Smooth muscle cell (in vitro differentiated cells): ENCODE measurements around the gene SCO2. TPM values are rescaled to one million over a fixed set of nuclear protein-coding genes. Genes with fewer than 3 reads are reported as not detected.

Source experiments
- DNase-seq: peaks from one replicate; lab custom pipeline; 2025; ENCODE audit not compliant: unreplicated experiment; lab: John Stamatoyannopoulos, UW
- H2AFZ ChIP-seq: fragments of 200-600 bp; sonication (generic); 2 replicates; pipeline ENCODE4 v1.6.0; 2016; ENCODE audit warnings: antibody characterized with exemption, low read depth, mild to moderate bottlenecking
- H3F3A ChIP-seq: fragments of 200-600 bp; sonication (generic); 2 replicates; pipeline ENCODE4 v1.6.0; 2017; ENCODE audit warnings: antibody characterized with exemption, low read depth
- H3K27ac ChIP-seq: fragments of 200-600 bp; sonication (generic); 2 replicates; pipeline ENCODE4 v1.5.1; 2016; ENCODE audit warnings: low read depth, mild to moderate bottlenecking
- H3K27me3 ChIP-seq: fragments of 200-600 bp; sonication (generic); 2 replicates; pipeline ENCODE4 v1.6.1; 2016; ENCODE audit warnings: low read depth, mild to moderate bottlenecking
- H3K36me3 ChIP-seq: fragments of 200-600 bp; sonication (generic); 2 replicates; pipeline ENCODE4 v1.5.1; 2016; ENCODE audit warnings: low read depth
- H3K4me1 ChIP-seq: fragments of 200-600 bp; sonication (generic); 2 replicates; pipeline ENCODE4 v1.5.1; 2016; ENCODE audit warnings: low read depth
- H3K4me2 ChIP-seq: fragments of 200-600 bp; sonication (generic); 2 replicates; pipeline ENCODE4 v1.6.0; 2016; ENCODE audit warnings: mild to moderate bottlenecking
- H3K4me3 ChIP-seq: fragments of 200-600 bp; sonication (generic); 2 replicates; pipeline ENCODE4 v1.5.1; 2016; ENCODE audit warnings: mild to moderate bottlenecking
- H3K79me2 ChIP-seq: fragments of 200-600 bp; sonication (generic); 2 replicates; pipeline ENCODE4 v1.6.0; 2016; ENCODE audit warnings: low read depth, mild to moderate bottlenecking
- H3K9ac ChIP-seq: fragments of 200-600 bp; sonication (generic); 2 replicates; pipeline ENCODE4 v1.6.0; 2016; ENCODE audit warnings: low read depth
- H3K9me3 ChIP-seq: fragments of 200-600 bp; sonication (generic); replicated peaks from 2 replicates; pipeline ENCODE4 v1.5.1; 2016; ENCODE audit warnings: low read depth
- H4K20me1 ChIP-seq: fragments of 200-600 bp; sonication (generic); 2 replicates; pipeline ENCODE4 v1.6.0; 2016; ENCODE audit warnings: low read depth
- CTCF ChIP-seq: fragments of 200-600 bp; sonication (generic); IDR thresholded peaks from 2 replicates; pipeline ENCODE4 v1.5.1; 2017; ENCODE audit warnings: borderline replicate concordance, mild to moderate bottlenecking, antibody characterized with exemption; ENCODE audit not compliant: insufficient read depth, poor library complexity, severe bottlenecking
- WGBS: methylation state at CpG from one replicate; pipeline ENCODE4 v1.1.7; 2016; ENCODE audit warnings: low lambda C conversion rate; 5-methylcytosine and 5-hydroxymethylcytosine counted together
- polyA plus RNA-seq: library from polyadenylated mRNA; unstranded; fragments of >200 nt; fragmentation: Nextera tagmentation; extraction: Ambion mirVana; gene quantifications from 2 replicates; pipeline ENCODE4 v1.2.1, GENCODE V29; 2016
- total RNA-seq: library from RNA; depleted of rRNA; stranded (reverse); fragments of >200 nt; gene quantifications from 2 replicates; pipeline ENCODE4 v1.2.3, GENCODE V29; 2014

SCO2 gene
- total and polyA plus RNA-seq, 2 experiments from 2014 or later = 1.5 to 22.6 TPM

GRCh38 chr22:50475652-50476002, 49.8 kb downstream of the SCO2 start:
- Histone ChIP-seq H3K27me3 (no peaks in the 10 kb centered on the region), H3K27ac (no peak overlapping the region), H3K79me2 (peaks cover 40% of the 10 kb centered on the region), H3K4me3 (peak overlapping the region; percentile 94), H2AFZ (no peak overlapping the region), H3K9me3 (no peaks in the 10 kb centered on the region), H3F3A (no peaks in the 10 kb centered on the region), H4K20me1 (peaks cover 39% of the 10 kb centered on the region), H3K36me3 (no peaks in the 10 kb centered on the region), H3K4me1 (peaks cover 12% of the 10 kb centered on the region), H3K9ac (peak overlapping the region; percentile 64), H3K4me2 (peak overlapping the region; percentile 94)
- DNase-seq = no peak
- TF ChIP-seq CTCF = no peak
- WGBS = 95% methylated on average over 6 of the region's 6 CpGs

GRCh38 chr22:50474710-50475651, 50.4 kb downstream of the SCO2 start, which contains the start of gene SBF1:
Gene SBF1, minus strand, starts transcription at chr22:50475035. Its CDS starts 195 bp downstream, at chr22:50474840.
- H3K27me3 ChIP-seq = no peaks in the 10 kb centered on the region
- H2AFZ ChIP-seq = peak within 1 kb of the TSS; percentile 74
- H3K79me2 ChIP-seq = peaks cover 47% of the 10 kb centered on the region
- H3K4me3 ChIP-seq = peak within 1 kb of the TSS; percentile 94
- H3K4me2 ChIP-seq = peak within 1 kb of the TSS; percentile 94
- no peaks in the 10 kb centered on the region for H3F3A ChIP-seq
- H3K36me3 ChIP-seq = no peaks in the 10 kb centered on the region
- peak; percentile 67 for DNase-seq
- H3K9me3 ChIP-seq = no peaks in the 10 kb centered on the region
- H3K4me1 ChIP-seq = peaks cover 15% of the 10 kb centered on the region
- no peak for TF ChIP-seq CTCF
- H3K27ac ChIP-seq = peak within 1 kb of the TSS; percentile 68
- peaks cover 46% of the 10 kb centered on the region for H4K20me1 ChIP-seq
- H3K9ac ChIP-seq = peak within 1 kb of the TSS; percentile 89
- 13% methylated on average over 24 of the region's 97 CpGs for WGBS

GRCh38 chr22:50473855-50474671, 51.3 kb downstream of the SCO2 start:
- H4K20me1 ChIP-seq = peaks cover 55% of the 10 kb centered on the region
- no peak for DNase-seq
- no peak overlapping the region for H2AFZ ChIP-seq
- H3K9ac ChIP-seq = peak overlapping the region; percentile 89
- no peak for TF ChIP-seq CTCF
- H3K36me3 ChIP-seq = no peaks in the 10 kb centered on the region
- H3F3A ChIP-seq = no peaks in the 10 kb centered on the region
- peak overlapping the region; percentile 94 for H3K4me3 ChIP-seq
- H3K4me2 ChIP-seq = peak overlapping the region; percentile 94
- H3K4me1 ChIP-seq = peaks cover 18% of the 10 kb centered on the region
- H3K27ac ChIP-seq = peak overlapping the region; percentile 68
- H3K79me2 ChIP-seq = peaks cover 56% of the 10 kb centered on the region
- no peaks in the 10 kb centered on the region for H3K27me3 ChIP-seq
- 13% methylated on average over 33 of the region's 62 CpGs for WGBS
- no peaks in the 10 kb centered on the region for H3K9me3 ChIP-seq

Other genes starting within 250 kb of the SCO2 start
- gene PLXNB2, start 218.0 kb downstream of the SCO2 start, total RNA-seq = 183 and 195 TPM in 2 replicates
- 210 and 249 TPM in 2 replicates for gene PLXNB2, start 218.0 kb downstream of the SCO2 start, polyA plus RNA-seq
- 2.4 and 3.1 TPM in 2 replicates for gene DENND6B, start 198.6 kb downstream of the SCO2 start, total RNA-seq
- gene DENND6B, start 198.6 kb downstream of the SCO2 start, polyA plus RNA-seq = 7.8 and 10.1 TPM in 2 replicates
- gene PPP6R2, start 182.3 kb downstream of the SCO2 start, total RNA-seq = 24.6 and 30.7 TPM in 2 replicates
- 31.6 and 36.3 TPM in 2 replicates for gene PPP6R2, start 182.3 kb downstream of the SCO2 start, polyA plus RNA-seq
- 34.1 and 37.3 TPM in 2 replicates for gene SBF1, start 50.6 kb downstream of the SCO2 start, total RNA-seq
- 53.6 and 70.8 TPM in 2 replicates for gene SBF1, start 50.6 kb downstream of the SCO2 start, polyA plus RNA-seq
- gene ADM2, start 44.1 kb downstream of the SCO2 start, total RNA-seq = 3.0 and 4.1 TPM in 2 replicates
- 15.8 and 16.9 TPM in 2 replicates for gene ADM2, start 44.1 kb downstream of the SCO2 start, polyA plus RNA-seq
- gene MIOX, start 38.7 kb downstream of the SCO2 start, total RNA-seq = 2.1 TPM in 1 of 2 replicates, not detected in the other
- 0.49 and 0.54 TPM in 2 replicates for gene MIOX, start 38.7 kb downstream of the SCO2 start, polyA plus RNA-seq
- gene LMF2, start 17.9 kb downstream of the SCO2 start, total RNA-seq = 53.5 and 56.3 TPM in 2 replicates
- gene LMF2, start 17.9 kb downstream of the SCO2 start, polyA plus RNA-seq = 117 and 130 TPM in 2 replicates
- 20.7 and 24.1 TPM in 2 replicates for gene NCAPH2, start 17.4 kb downstream of the SCO2 start, total RNA-seq
- 42.0 and 45.7 TPM in 2 replicates for gene NCAPH2, start 17.4 kb downstream of the SCO2 start, polyA plus RNA-seq
- gene TYMP, start 4.4 kb upstream of the SCO2 start, total RNA-seq = 85.8 and 87.4 TPM in 2 replicates
- 263 and 287 TPM in 2 replicates for gene TYMP, start 4.4 kb upstream of the SCO2 start, polyA plus RNA-seq
- gene KLHDC7B, start 20.3 kb upstream of the SCO2 start, total RNA-seq = 0.31 and 1.1 TPM in 2 replicates
- gene KLHDC7B, start 20.3 kb upstream of the SCO2 start, polyA plus RNA-seq = 1.5 and 2.2 TPM in 2 replicates
- not detected in 2 replicates for gene SYCE3, start 37.3 kb upstream of the SCO2 start, total RNA-seq
- gene SYCE3, start 37.3 kb upstream of the SCO2 start, polyA plus RNA-seq = not detected in 2 replicates
- 13.1 and 19.3 TPM in 2 replicates for gene CPT1B, start 52.8 kb upstream of the SCO2 start, total RNA-seq
- gene CPT1B, start 52.8 kb upstream of the SCO2 start, polyA plus RNA-seq = 20.7 and 38.3 TPM in 2 replicates
- gene CHKB, start 57.3 kb upstream of the SCO2 start, total RNA-seq = 33.6 and 35.2 TPM in 2 replicates
- 62.8 and 64.8 TPM in 2 replicates for gene CHKB, start 57.3 kb upstream of the SCO2 start, polyA plus RNA-seq
- gene MAPK8IP2, start 75.2 kb upstream of the SCO2 start, total RNA-seq = 0.63 TPM in 2 replicates
- gene MAPK8IP2, start 75.2 kb upstream of the SCO2 start, polyA plus RNA-seq = 1.2 and 1.5 TPM in 2 replicates
- 16.6 and 19.9 TPM in 2 replicates for gene ARSA, start 102.6 kb upstream of the SCO2 start, total RNA-seq
- gene ARSA, start 102.6 kb upstream of the SCO2 start, polyA plus RNA-seq = 16.6 and 17.7 TPM in 2 replicates
- 1.3 and 2.0 TPM in 2 replicates for gene SHANK3, start 147.2 kb upstream of the SCO2 start, total RNA-seq
- 1.6 and 1.9 TPM in 2 replicates for gene SHANK3, start 147.2 kb upstream of the SCO2 start, polyA plus RNA-seq
- 0.27 and 1.9 TPM in 2 replicates for gene ACR, start 212.6 kb upstream of the SCO2 start, total RNA-seq
- gene ACR, start 212.6 kb upstream of the SCO2 start, polyA plus RNA-seq = not detected in 2 replicates